Hematopoietic multipotent progenitor cell treated with erythropoietin and hydrocortisone succinate and interleukin-3 and kit ligand, for 6 days (in vitro differentiated cells): ENCODE measurements around the gene FBXL7.
"Not testable (repeated sequence)": the region's sequence is repeated elsewhere in the genome, so short reads cannot be mapped to it uniquely, and the experiment has no call there.

ENCODE experiments used
- DNase-seq: peaks from one replicate; pipeline ENCODE4 v3.0.0-alpha.2; 2015

Gene FBXL7

GRCh38 chr5:15835514-15835913, 335.5 kb downstream of the FBXL7 start:
- DNase-seq: no peak

- DNase-seq: no peak
Measured at GRCh38 chr5:15837551-15838289, 337.7 kb downstream of the FBXL7 start.

DNA sequence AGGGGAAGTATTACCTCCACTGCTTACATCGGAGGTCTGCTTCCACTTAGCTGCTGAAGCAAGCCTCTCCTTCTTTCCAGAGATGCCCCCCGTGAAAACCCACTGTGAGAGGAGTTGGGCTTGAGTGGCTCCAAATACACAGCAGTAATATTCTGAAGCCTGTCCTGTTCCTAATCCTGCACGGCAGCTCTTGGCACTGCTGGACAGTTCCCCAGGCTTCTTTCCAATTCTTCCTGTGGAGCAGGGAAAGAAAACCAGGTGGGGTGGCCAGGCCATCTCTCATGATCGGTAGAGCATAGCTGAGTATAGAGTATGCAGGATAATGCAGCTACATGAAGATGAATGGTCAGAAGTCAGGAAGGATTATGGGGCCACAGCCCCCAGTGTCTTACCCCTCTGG, 344.3 kb downstream of the FBXL7 start:
- DNase-seq: no peak

DNA sequence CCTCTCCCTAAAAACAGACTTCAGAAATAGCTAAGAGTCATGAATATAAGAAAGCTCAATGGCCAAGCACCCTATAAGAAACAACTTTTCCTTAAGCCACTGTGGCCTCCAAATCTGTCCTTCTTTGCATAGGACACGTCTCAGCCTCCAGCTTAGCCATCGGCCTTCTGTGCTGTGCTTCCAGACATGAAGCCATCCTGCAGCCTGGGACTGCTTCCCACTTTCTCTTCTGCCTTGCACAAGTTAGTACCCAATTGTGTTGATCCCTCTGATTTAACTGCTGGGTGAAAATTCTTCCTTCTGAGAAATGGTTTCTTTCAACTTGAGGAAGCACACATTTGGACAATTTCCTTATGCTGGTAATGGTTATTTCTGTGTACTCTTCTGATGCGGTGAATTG, 344.9 kb downstream of the FBXL7 start:
- no peak for DNase-seq

DNA sequence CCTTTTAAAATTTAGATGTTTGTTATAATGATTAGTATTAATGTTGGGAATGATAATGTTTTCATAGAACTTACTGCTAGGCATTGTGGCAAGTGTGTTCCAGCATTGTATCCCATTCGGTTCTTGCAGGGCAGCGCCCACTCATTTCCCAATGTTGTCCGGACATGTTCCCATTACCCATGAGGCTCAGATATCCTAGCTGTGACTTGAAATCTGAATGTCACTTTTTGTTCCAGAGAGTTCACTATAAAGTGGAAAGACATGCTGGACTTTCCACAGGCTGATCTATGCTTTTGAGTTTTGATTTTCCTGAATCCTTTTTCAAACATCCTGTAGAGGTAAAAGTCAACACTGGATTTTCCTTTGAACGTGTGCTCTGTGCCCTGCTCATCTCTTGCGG, 350.6 kb downstream of the FBXL7 start:
- no peak for DNase-seq

DNA sequence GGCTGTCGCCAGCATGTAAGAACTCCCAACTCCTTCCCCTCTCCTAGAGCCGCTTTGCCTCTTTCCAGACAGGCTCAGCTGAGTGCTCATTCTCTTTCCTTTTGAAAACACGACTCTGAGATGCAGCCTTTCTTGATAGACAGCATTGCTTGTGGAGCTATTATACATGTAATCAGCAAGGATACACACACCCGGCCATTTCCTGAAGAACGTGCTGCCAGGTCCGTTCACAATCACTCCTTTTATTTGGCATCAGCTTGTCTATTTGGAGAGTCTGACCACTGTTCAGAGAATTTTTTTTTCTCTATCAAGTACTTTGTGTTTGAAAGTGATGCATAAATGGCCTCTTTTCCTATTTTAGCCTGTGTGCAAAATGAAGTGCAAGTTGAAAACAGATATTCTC, 351.0 kb downstream of the FBXL7 start:
- no peak for DNase-seq

- no peak for DNase-seq
Measured at GRCh38 chr5:15852217-15852616, 352.2 kb downstream of the FBXL7 start.

GRCh38 chr5:15852949-15853348, 353.0 kb downstream of the FBXL7 start:
- DNase-seq: no peak

DNA sequence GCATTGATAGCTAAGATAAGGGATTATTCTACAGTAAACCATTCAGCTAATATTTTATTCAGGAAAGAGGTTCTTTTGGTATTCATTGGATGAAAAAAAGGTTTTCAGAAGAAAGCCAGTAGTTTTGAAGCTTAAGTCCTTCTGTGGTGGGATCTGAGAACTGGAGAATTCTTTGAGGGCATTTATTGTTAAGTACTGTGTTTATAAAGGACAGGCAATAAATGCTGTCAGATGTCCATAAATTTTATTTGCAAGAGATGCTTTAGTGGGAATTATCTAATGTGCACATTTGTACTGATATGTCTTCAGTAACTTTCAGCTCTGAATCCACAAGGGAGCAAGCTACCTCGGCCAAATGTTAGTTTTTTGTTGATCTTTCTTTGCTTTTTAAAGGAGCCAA, 358.3 kb downstream of the FBXL7 start:
- DNase-seq: no peak

GRCh38 chr5:15864536-15865215, 364.7 kb downstream of the FBXL7 start:
- no peak for DNase-seq

- not testable (repeated sequence) for DNase-seq
Measured at GRCh38 chr5:15872259-15872658, 372.3 kb downstream of the FBXL7 start.

- DNase-seq: no peak
Measured at GRCh38 chr5:15877914-15878313, 377.9 kb downstream of the FBXL7 start.

DNA sequence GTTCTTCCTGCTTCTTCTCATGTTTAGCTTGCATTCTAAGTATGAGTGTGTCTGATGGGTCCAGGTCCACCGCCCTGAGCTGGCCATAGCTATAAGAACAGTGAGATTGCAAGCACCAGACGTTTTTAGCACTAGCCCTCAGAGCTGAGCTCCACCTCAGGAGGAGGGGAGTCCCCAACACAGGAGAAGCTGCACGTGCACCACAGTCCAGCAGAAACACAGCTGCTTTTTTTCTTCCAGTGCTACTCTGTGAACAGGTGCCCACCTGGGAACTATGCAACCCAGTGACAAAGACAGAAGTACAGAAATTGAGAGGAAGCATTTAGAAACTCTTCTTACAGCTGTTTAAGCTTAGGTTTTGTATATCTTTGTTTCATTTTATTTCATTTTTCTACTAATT, 380.2 kb downstream of the FBXL7 start:
- DNase-seq: no peak

DNA sequence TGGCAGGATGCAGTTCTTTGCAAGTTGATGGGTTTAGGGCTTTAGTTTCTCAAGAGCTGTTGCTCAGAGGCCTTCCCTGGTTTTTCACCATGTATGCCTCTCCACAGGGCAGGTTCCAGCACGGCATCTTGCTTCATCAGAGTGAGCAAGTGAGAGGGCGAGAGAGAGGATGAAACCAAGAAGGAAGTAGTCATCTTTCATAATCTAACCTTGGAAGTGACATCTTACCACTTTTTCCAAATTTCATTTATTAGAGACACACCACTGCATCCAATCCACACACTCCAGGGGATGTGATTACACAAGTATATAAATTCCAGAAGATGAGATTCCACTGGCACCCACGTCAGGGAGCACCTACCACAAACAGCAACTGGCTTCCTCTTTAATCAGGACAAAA, 385.2 kb downstream of the FBXL7 start:
- DNase-seq: no peak

DNA sequence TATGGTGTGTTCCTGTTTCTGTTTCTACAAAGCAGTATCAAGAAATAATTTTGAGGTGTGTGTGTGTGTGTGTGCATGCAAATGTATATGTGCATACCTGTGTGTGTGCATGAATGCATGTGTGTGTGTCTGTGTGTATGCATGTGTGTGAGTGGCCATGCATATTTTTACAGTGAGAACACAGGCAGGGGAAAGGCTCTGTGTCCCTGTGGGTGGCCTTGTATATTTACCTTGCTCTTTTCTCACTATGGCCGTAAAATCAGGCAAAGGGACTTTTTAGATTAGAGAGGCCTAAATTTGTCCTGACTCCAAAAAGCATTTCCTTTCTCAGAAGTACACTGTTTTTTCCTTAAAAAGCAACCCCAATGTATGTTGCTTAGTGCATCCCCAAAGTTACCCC, 386.2 kb downstream of the FBXL7 start:
- DNase-seq: no peak

DNA sequence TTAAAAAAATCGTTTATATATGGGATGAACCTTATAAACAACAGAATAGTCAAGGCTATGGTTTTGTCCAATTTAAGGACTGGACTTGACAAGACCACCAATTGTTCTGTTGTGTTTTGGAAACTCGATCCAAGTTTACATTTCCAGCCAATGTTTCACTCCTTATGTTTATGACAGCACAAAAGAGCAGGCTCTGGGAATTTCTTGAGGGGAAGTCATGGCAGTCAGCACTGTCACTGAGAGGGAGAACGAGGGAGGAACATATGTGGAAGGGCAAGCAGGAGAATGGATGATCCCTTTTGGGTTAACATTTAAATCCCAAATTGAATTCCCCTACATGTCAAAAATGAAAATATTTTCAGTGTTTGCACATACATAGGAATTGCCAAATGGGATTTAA, 387.1 kb downstream of the FBXL7 start:
- no peak for DNase-seq

GRCh38 chr5:15889001-15889400, 389.0 kb downstream of the FBXL7 start:
- no peak for DNase-seq

- no peak for DNase-seq
Measured at GRCh38 chr5:15893866-15894265, 393.9 kb downstream of the FBXL7 start.

DNA sequence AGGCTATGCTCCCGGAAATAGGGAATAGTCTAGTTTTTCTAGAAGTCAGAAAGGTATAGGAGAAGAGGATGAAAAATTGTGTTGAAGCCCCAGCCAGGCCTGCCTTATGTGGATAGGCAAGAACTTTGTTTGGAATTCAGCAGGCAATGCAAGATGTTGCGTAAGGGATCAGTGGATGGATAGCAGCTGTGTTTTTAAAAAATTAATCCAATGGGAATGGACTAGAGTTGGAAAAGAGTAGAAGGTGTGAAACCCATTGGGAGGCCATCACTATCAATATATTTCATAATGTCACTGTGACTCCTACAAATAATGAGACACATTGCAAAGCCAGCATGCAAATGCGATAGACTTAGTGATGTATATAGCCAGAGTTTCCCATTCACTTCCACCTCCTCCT, 397.7 kb downstream of the FBXL7 start:
- no peak for DNase-seq

- DNase-seq: no peak
Measured at GRCh38 chr5:15898641-15899040, 398.7 kb downstream of the FBXL7 start.

GRCh38 chr5:15899481-15899880, 399.5 kb downstream of the FBXL7 start:
- DNase-seq: no peak

- DNase-seq: no peak
Measured at GRCh38 chr5:15901151-15901550, 401.2 kb downstream of the FBXL7 start.

DNA sequence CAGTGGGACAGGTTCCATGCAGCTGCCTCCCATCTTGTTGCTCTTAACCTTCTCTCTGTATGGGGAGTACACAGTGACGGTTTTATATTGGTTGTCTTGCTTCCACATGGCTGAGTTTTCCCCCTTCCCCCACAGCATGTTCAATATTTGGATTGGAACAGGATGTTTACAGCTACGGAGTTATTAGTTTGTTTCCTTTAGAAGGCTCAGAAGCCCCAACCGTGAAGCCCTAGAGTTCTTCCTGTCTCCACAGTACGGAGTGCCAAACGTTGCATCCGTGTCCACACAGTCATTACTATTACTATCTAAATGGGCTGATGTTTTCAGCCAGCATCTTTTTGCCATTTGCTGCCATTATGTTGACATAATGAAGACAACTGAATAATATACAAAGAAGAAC, 402.1 kb downstream of the FBXL7 start:
- DNase-seq: no peak

DNA sequence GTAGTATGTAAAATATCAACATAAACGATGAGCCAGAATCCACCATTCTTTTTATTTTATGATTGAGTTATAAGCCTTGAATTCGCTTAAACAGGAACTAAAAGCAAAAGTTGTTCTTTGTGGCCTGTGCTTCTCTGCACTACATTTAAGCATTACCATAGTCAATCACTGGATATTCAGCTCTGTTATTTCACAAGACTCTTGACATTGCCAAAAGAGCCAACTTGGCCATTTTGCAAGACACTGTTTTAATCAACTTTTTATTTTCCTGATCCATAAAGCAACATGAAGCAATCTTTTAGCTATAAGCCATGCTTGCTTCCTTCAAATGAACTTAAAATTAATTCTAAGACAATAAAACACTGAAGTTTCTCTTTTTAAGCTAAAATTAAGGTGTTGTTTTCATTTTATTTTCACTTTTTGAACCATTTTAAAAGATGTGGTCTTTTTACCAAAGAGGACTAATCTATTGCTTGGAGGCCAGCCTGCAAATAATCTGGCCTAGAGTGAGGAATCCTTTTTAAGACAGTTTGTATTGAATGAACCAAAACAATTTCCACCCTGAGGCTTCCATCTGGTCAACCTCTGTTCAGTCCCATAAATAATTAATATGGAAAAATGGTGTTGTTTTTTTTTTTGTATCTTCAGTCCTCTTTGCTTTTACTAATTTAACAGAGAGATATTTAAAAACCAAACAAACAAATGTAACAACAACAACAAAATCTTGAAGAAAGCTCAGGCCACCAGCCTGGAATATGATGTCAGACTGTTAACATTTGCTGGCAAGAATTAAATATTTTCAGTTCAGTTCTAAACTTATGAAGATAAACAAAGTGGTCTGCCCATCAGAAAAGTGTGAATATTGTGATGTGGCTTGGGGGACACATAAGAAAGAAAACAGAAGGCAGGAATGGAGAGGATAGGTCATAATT, 405.2 kb downstream of the FBXL7 start:
- DNase-seq: no peak
